ENCODE data around the gene PTPRT. TPM values are rescaled to one million over a fixed set of nuclear protein-coding genes. Genes with fewer than 3 reads are reported as not detected.

Gene PTPRT
- total and polyA plus RNA-seq, 2 donors (not counting 1 experiment from before 2014, with no cell fraction given), result not detected

GRCh38 chr20:42690842-42691437, 498.8 kb downstream of the PTPRT start:
- no peak overlapping the region for H2AFZ ChIP-seq (ENCODE audit: low read length)
- H3K9ac ChIP-seq (ENCODE audit: insufficient read depth, low read length), result no peak overlapping the region
- no peaks in the 10 kb centered on the region for H3K4me1 ChIP-seq (ENCODE audit: control insufficient read depth, extremely low read depth, insufficient read depth, low read length)
- H3K4me3 ChIP-seq (replicated peaks in 1 of 4; ENCODE audit: control extremely low read depth in 1 of 4, insufficient read depth in 1 of 4, low read depth in 3 of 4, low read length in 4 of 4), result no peak overlapping the region
- H4K20me1 ChIP-seq (ENCODE audit: control insufficient read depth, extremely low read depth, insufficient read depth, low read length), result no peaks in the 10 kb centered on the region
- no peaks in the 10 kb centered on the region for H3K27me3 ChIP-seq (ENCODE audit: control insufficient read depth, insufficient read depth, low read length)
- no peak overlapping the region for H3K4me2 ChIP-seq (ENCODE audit: extremely low read depth, insufficient read depth, low read length)
- H3K36me3 ChIP-seq (ENCODE audit: control insufficient read depth, insufficient read depth, low read length), result no peaks in the 10 kb centered on the region
- no peak overlapping the region for H3K27ac ChIP-seq (ENCODE audit: insufficient read depth, low read length)
- H3K9me3 ChIP-seq (ENCODE audit: control insufficient read depth, insufficient read depth, low read depth, low read length), result no peaks in the 10 kb centered on the region
- TF ChIP-seq EZH2 (IDR thresholded peaks at IDR 0.05; ENCODE audit: low read length, missing control alignments) (no peak), CTCF (conservative IDR thresholded peaks at IDR 0.05 in 1 of 2, IDR thresholded peaks at IDR 0.05 in 1 of 2; ENCODE audit: low read depth in 1 of 2, low read length in 2 of 2) (no peak)
- no peaks in the 10 kb centered on the region for H3K79me2 ChIP-seq (ENCODE audit: control insufficient read depth, insufficient read depth, low read length)
- DNase-seq (ENCODE audit: low read depth in 2 of 2), result no peak

DNA sequence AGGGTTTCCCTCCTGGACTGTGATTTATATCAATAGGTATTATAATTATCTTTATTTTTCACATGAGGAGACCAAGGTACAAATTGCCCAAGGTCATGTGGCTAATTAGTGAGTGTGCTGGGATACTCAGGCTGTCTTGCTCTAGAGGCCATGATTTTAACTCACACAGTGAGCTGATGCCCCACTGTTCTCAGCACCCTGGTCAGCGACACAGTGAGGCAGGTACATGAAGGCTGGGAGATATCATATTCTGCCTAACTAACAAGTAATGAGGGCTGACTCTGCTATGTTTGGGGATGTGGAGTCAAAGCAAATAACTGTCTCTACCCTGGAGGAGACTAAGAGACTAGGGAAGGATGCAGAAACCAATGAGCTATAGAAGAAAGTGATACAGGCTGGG, 501.1 kb downstream of the PTPRT start:
- no peak overlapping the region for H3K4me2 ChIP-seq (ENCODE audit: extremely low read depth, insufficient read depth, low read length)
- no peaks in the 10 kb centered on the region for H3K4me1 ChIP-seq (ENCODE audit: control insufficient read depth, extremely low read depth, insufficient read depth, low read length)
- no peaks in the 10 kb centered on the region for H3K36me3 ChIP-seq (ENCODE audit: control insufficient read depth, insufficient read depth, low read length)
- H3K27me3 ChIP-seq (ENCODE audit: control insufficient read depth, insufficient read depth, low read length), result no peaks in the 10 kb centered on the region
- DNase-seq (ENCODE audit: low read depth in 2 of 2), result no peak
- H2AFZ ChIP-seq (ENCODE audit: low read length), result no peak overlapping the region
- no peak overlapping the region for H3K4me3 ChIP-seq (replicated peaks in 1 of 4; ENCODE audit: control extremely low read depth in 1 of 4, insufficient read depth in 1 of 4, low read depth in 3 of 4, low read length in 4 of 4)
- no peak overlapping the region for H3K9ac ChIP-seq (ENCODE audit: insufficient read depth, low read length)
- H3K79me2 ChIP-seq (ENCODE audit: control insufficient read depth, insufficient read depth, low read length), result no peaks in the 10 kb centered on the region
- H3K9me3 ChIP-seq (ENCODE audit: control insufficient read depth, insufficient read depth, low read depth, low read length), result no peaks in the 10 kb centered on the region
- H3K27ac ChIP-seq (ENCODE audit: insufficient read depth, low read length), result no peak overlapping the region
- no peak for TF ChIP-seq CTCF (conservative IDR thresholded peaks at IDR 0.05 in 1 of 2, IDR thresholded peaks at IDR 0.05 in 1 of 2; ENCODE audit: low read depth in 1 of 2, low read length in 2 of 2)
- no peaks in the 10 kb centered on the region for H4K20me1 ChIP-seq (ENCODE audit: control insufficient read depth, extremely low read depth, insufficient read depth, low read length)

DNA sequence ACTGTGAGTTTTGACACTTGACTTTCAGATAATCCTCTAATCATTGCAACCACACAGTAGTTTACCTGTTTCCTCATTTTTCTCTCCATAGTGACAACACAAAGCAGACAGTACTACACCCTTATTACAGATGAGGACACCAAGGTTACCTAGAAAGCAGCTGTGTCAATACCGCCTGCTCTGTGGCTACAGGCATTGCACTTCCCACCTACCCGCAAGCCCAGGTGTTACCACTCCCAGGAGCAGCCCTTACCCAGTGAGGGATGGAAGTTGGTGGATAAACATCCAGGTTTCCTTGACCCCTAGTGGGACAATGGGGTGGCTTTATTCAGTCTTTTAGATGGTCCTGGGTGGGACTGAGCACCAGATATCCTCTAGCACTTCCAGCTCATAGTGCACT, 503.6 kb downstream of the PTPRT start:
- Histone ChIP-seq H3K27me3 (ENCODE audit: control insufficient read depth, insufficient read depth, low read length) (no peaks in the 10 kb centered on the region), H3K4me2 (ENCODE audit: extremely low read depth, insufficient read depth, low read length) (no peak overlapping the region), H3K4me1 (ENCODE audit: control insufficient read depth, extremely low read depth, insufficient read depth, low read length) (no peaks in the 10 kb centered on the region), H3K36me3 (ENCODE audit: control insufficient read depth, insufficient read depth, low read length) (no peaks in the 10 kb centered on the region), H2AFZ (ENCODE audit: low read length) (no peak overlapping the region), H3K27ac (ENCODE audit: insufficient read depth, low read length) (no peak overlapping the region), H3K9ac (ENCODE audit: insufficient read depth, low read length) (no peak overlapping the region), H4K20me1 (ENCODE audit: control insufficient read depth, extremely low read depth, insufficient read depth, low read length) (no peaks in the 10 kb centered on the region), H3K9me3 (ENCODE audit: control insufficient read depth, insufficient read depth, low read depth, low read length) (no peaks in the 10 kb centered on the region), H3K79me2 (ENCODE audit: control insufficient read depth, insufficient read depth, low read length) (no peaks in the 10 kb centered on the region), H3K4me3 (replicated peaks in 1 of 4; ENCODE audit: control extremely low read depth in 1 of 4, insufficient read depth in 1 of 4, low read depth in 3 of 4, low read length in 4 of 4) (no peak overlapping the region)
- TF ChIP-seq EZH2 (IDR thresholded peaks at IDR 0.05; ENCODE audit: low read length, missing control alignments) (no peak), CTCF (conservative IDR thresholded peaks at IDR 0.05 in 1 of 2, IDR thresholded peaks at IDR 0.05 in 1 of 2; ENCODE audit: low read depth in 1 of 2, low read length in 2 of 2) (no peak)
- DNase-seq (ENCODE audit: low read depth in 2 of 2), result no peak
